ENCODE measurements around the gene ZNF831. TPM values are rescaled to one million over a fixed set of nuclear protein-coding genes. Genes with fewer than 3 reads are reported as not detected.

Gene ZNF831
- total and polyA plus RNA-seq, 4 donors, result 0.14 to 1.0 (median 0.56) TPM

DNA sequence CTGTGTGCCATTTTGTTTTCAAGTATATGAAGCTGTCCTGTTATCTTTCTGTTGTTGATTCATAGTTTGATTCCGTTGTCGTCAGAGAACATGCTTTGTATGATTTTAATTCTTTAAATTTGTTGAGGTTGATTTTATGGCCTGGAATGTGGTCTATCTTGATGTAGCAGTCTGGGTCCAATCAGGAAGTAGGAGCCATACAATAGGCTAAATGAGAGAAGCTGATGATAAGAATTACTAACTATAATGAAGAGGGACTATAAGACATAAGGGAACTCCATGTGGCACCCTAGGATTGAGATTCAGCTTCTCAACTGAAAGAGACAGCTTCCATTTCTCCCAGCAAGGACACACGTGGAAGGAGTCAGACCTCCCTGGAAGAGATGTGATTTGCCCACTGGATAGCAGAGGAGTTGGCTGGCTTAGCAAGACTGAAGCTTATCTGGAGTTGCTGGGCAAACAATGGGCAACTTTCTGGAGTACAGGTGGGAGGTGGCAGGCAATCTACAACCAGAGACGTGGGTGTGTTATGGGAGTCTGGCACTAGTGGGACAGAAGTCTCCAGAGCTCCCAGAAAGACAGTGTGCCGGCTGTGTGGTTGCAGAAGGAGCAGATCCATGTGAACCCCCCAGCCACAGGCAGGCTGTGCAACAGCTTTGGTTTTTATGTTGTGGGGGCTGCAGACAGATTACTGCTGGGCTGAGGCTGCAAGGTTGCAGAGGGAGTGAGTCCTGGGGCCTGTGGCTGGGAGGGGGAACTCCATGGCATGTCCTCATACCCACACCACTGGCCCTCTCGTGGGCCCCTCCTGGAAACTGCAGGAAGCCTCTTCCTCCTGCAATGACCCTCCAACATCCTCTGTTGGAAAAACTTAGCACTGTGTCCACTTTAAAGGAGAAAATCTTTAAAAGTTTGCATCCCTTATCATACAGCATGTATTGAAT is 7.1 kb downstream of the ZNF831 start:
- DNase-seq, result no peak
- Histone ChIP-seq H3K36me3 (ENCODE audit: control insufficient read depth in 4 of 4, insufficient read depth in 4 of 4, low read length in 4 of 4) (no peaks in the 10 kb centered on the region), H3K27me3 (ENCODE audit: control insufficient read depth in 3 of 3, insufficient read depth in 3 of 3, low read length in 2 of 3) (peaks cover 0 to 4% (median 0%) of the 10 kb centered on the region in 3 donors), H3K4me1 (ENCODE audit: control insufficient read depth in 5 of 5, insufficient read depth in 5 of 5, low read length in 5 of 5) (peaks cover 0 to 3% (median 0%) of the 10 kb centered on the region in 5 donors), H3K9ac (ENCODE audit: insufficient read depth in 1 of 2, low read length in 2 of 2) (no peak overlapping the region), H3K4me3 (no peak overlapping the region), H3K9me3 (ENCODE audit: control insufficient read depth in 4 of 4, insufficient read depth in 3 of 4, low read length in 3 of 4) (peaks cover 0 to 6% (median 0%) of the 10 kb centered on the region in 4 donors), H3K27ac (ENCODE audit: low read depth in 1 of 2, low read length in 1 of 2) (no peak overlapping the region)
- 67 to 75% methylated on average over 6 of the region's 6 CpGs for WGBS, 2 donors
- ATAC-seq (ENCODE audit: insufficient read depth, low FRiP score), result no peak
- TF ChIP-seq, protein P1, sequence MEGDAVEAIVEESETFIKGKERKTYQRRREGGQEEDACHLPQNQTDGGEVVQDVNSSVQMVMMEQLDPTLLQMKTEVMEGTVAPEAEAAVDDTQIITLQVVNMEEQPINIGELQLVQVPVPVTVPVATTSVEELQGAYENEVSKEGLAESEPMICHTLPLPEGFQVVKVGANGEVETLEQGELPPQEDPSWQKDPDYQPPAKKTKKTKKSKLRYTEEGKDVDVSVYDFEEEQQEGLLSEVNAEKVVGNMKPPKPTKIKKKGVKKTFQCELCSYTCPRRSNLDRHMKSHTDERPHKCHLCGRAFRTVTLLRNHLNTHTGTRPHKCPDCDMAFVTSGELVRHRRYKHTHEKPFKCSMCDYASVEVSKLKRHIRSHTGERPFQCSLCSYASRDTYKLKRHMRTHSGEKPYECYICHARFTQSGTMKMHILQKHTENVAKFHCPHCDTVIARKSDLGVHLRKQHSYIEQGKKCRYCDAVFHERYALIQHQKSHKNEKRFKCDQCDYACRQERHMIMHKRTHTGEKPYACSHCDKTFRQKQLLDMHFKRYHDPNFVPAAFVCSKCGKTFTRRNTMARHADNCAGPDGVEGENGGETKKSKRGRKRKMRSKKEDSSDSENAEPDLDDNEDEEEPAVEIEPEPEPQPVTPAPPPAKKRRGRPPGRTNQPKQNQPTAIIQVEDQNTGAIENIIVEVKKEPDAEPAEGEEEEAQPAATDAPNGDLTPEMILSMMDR (IDR thresholded peaks at IDR 0.05; ENCODE audit: control extremely low read depth, extremely low read depth), result no peak

DNA sequence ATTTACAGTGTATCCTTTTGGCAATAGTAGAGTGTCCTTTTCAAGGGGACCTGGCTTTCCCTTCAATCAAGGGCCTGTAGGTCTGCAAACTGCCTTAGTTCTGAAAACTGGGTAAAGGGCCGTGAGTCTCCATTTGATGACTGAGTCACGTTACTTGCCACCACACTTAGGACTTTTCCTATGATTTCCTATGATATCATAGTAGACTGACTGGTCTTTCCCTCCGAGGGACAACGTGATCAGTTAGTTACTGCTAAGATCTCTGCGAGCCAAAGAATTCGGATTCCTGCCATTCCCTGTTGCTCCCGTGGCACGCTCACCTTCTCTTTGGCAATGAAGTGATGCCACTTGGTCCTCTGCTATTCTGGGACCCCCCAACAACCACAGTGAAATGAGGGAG is 8.4 kb downstream of the ZNF831 start:
- H3K4me1 ChIP-seq (ENCODE audit: control insufficient read depth in 5 of 5, insufficient read depth in 5 of 5, low read length in 5 of 5), result peaks cover 0 to 3% (median 0%) of the 10 kb centered on the region in 5 donors
- no peaks in the 10 kb centered on the region for H3K36me3 ChIP-seq (ENCODE audit: control insufficient read depth in 4 of 4, insufficient read depth in 4 of 4, low read length in 4 of 4)
- H3K27ac ChIP-seq (ENCODE audit: low read depth in 1 of 2, low read length in 1 of 2), result no peak overlapping the region
- TF ChIP-seq, protein P1 (IDR thresholded peaks at IDR 0.05; ENCODE audit: control extremely low read depth, extremely low read depth), result no peak
- H3K4me3 ChIP-seq, result no peak overlapping the region
- no peak overlapping the region for H3K9ac ChIP-seq (ENCODE audit: insufficient read depth in 1 of 2, low read length in 2 of 2)
- DNase-seq (no peak), ATAC-seq (ENCODE audit: insufficient read depth, low FRiP score) (no peak)
- WGBS, 2 donors, result 95 to 97% methylated on average over 8 of the region's 8 CpGs
- peaks cover 0 to 6% (median 0%) of the 10 kb centered on the region in 4 donors for H3K9me3 ChIP-seq (ENCODE audit: control insufficient read depth in 4 of 4, insufficient read depth in 3 of 4, low read length in 3 of 4)
- H3K27me3 ChIP-seq (ENCODE audit: control insufficient read depth in 3 of 3, insufficient read depth in 3 of 3, low read length in 2 of 3), result peaks cover 0 to 4% (median 0%) of the 10 kb centered on the region in 3 donors

DNA sequence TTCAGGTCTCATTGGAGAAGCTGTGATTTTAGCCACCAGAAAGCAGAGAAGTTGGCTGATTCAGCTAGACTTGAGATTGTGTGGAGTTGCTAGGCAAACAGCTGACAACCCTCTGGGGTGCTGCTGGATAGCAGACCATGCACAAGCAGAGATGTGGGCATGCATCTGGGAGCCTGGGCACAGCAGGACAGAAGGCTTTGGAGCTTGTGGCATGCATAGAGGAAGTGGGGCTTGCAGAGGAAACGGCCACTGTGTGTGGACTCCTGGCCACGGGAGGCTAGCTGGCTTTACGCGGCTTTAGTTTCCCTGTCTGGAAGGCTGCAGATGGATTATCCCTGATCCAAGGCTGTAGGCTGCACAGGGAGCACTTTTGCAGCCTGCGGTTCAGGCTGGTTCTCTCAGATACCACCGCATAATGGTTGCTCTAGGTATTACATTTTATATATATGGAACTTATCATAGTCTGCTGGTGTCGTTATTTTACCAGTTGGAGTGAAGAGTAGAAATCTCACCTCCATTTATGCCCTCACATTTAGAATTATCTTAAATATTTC is 10.4 kb downstream of the ZNF831 start:
- WGBS, 2 donors, result 78 to 80% methylated on average over 7 of the region's 7 CpGs
- ATAC-seq (ENCODE audit: insufficient read depth, low FRiP score), result no peak
- TF ChIP-seq, protein P1 (IDR thresholded peaks at IDR 0.05; ENCODE audit: control extremely low read depth, extremely low read depth), result no peak

More for the DNA sequence above, 10.4 kb downstream of the ZNF831 start:
- DNase-seq, result no peak
- no peak overlapping the region for H3K9ac ChIP-seq (ENCODE audit: insufficient read depth in 1 of 2, low read length in 2 of 2)
- H3K27ac ChIP-seq (ENCODE audit: low read depth in 1 of 2, low read length in 1 of 2), result no peak overlapping the region
- H3K27me3 ChIP-seq (ENCODE audit: control insufficient read depth in 3 of 3, insufficient read depth in 3 of 3, low read length in 2 of 3), result peaks cover 0 to 4% (median 0%) of the 10 kb centered on the region in 3 donors
- peaks cover 0 to 4% (median under 1%) of the 10 kb centered on the region in 4 donors for H3K9me3 ChIP-seq (ENCODE audit: control insufficient read depth in 4 of 4, insufficient read depth in 3 of 4, low read length in 3 of 4)
- H3K36me3 ChIP-seq (ENCODE audit: control insufficient read depth in 4 of 4, insufficient read depth in 4 of 4, low read length in 4 of 4), result no peaks in the 10 kb centered on the region
- peaks cover 0 to 7% (median 0%) of the 10 kb centered on the region in 5 donors for H3K4me1 ChIP-seq (ENCODE audit: control insufficient read depth in 5 of 5, insufficient read depth in 5 of 5, low read length in 5 of 5)
- H3K4me3 ChIP-seq, result no peak overlapping the region

Measured in lung (tissue), 12 donors.